ENCODE measurements around the gene LAMC1. TPM values are rescaled to one million over a fixed set of nuclear protein-coding genes. Genes with fewer than 3 reads are reported as not detected.
A peak's percentile ranks its signal among the peaks of the same experiment; 100 is the strongest.

Gene LAMC1
- total and polyA plus RNA-seq, 2 of the 4 experiments (the other 2 are of a cell fraction): 249 to 394 TPM

- no CpG with 5 or more reads among the region's 3 CpGs for WGBS, 2 experiments (ENCODE audit: extremely low coverage in 2 of 2, insufficient read length in 1 of 2)
- Histone ChIP-seq H3K14ac (replicated peaks; ENCODE audit: low read depth, low read length) (0 out of 2 replicates have a peak overlapping the region, but pooled peaks have one; percentile 35), H3K4me2 (ENCODE audit: low read depth, low read length) (no peak overlapping the region), H3K27ac (ENCODE audit: insufficient read depth, low read length) (no peak overlapping the region), H2BK15ac (ENCODE audit: low read depth, low read length) (no peak overlapping the region), H3K4me3 (ENCODE audit: insufficient read depth, low read depth, low read length) (no peak overlapping the region), H3K9ac (ENCODE audit: low read depth, low read length) (no peak overlapping the region), H3K56ac (ENCODE audit: extremely low read depth, insufficient read depth, low read length) (no peak overlapping the region), H3K23ac (ENCODE audit: low read depth, low read length) (no peak overlapping the region), H2AFZ (replicated peaks; ENCODE audit: low read length, poor library complexity) (no peak overlapping the region), H3K18ac (ENCODE audit: low read depth, low read length) (no peak overlapping the region), H3K27me3 (ENCODE audit: control insufficient read depth, insufficient read depth, low read length) (no peaks in the 10 kb centered on the region), H2BK20ac (ENCODE audit: low read depth, low read length) (0 out of 2 replicates have a peak overlapping the region, but pooled peaks have one; percentile 17), H4K91ac (ENCODE audit: insufficient read depth, low read depth, low read length) (no peak overlapping the region), H4K20me1 (ENCODE audit: insufficient read depth, low read length) (peaks cover 6% of the 10 kb centered on the region; the same call in 1 of the 2 replicates), H3K36me3 (ENCODE audit: control insufficient read depth, insufficient read depth, low read length) (no peaks in the 10 kb centered on the region), H3K4me1 (ENCODE audit: control insufficient read depth, insufficient read depth, low read length) (no peaks in the 10 kb centered on the region), H2AK9ac (replicated peaks; ENCODE audit: low read depth, low read length, poor library complexity) (no peak overlapping the region), H2AK5ac (ENCODE audit: low read depth, low read length) (no peak overlapping the region), H4K8ac (ENCODE audit: low read depth in 2 of 2, low read length in 2 of 2) (no peak overlapping the region), H2BK5ac (ENCODE audit: low read depth, low read length, poor library complexity, severe bottlenecking) (no peak overlapping the region), H2BK120ac (ENCODE audit: low read depth, low read length) (no peak overlapping the region), H3K4ac (ENCODE audit: low read depth, low read length) (no peak overlapping the region; the same call in 1 of the 2 replicates), H4K5ac (ENCODE audit: low read depth, low read length) (no peak overlapping the region), H3K9me1 (ENCODE audit: insufficient read depth, low read length) (no peaks in the 10 kb centered on the region), H3K79me1 (ENCODE audit: low read depth in 1 of 2, low read length in 2 of 2) (peaks cover 0 to 4% of the 10 kb centered on the region in 2 experiments; a peak in 2 of 4 replicates), H3K9me3 (ENCODE audit: control insufficient read depth, insufficient read depth, low read length) (no peaks in the 10 kb centered on the region)
- in situ Hi-C loops (cut with MboI; ENCODE audit: low sequenced_read_pairs): no loop called here
- TF ChIP-seq SMC3 (IDR thresholded peaks at IDR 0.05; ENCODE audit: low read depth, low read length) (no peak), USF2 (IDR thresholded peaks at IDR 0.05; ENCODE audit: low read depth, low read length) (no peak), RCOR1 (IDR thresholded peaks at IDR 0.05; ENCODE audit: insufficient replicate concordance, low read length) (no peak), RFX5 (IDR thresholded peaks at IDR 0.05; ENCODE audit: low read depth, low read length) (no peak), FOS (IDR thresholded peaks at IDR 0.05; ENCODE audit: low read depth, low read length) (no peak)
- ATAC-seq (ENCODE audit: low read depth) (no peak), DNase-seq (no peak)
- POLR2A ChIA-PET (ENCODE audit: unreplicated experiment): interaction anchor here (0.5 kb wide), 1 partner anchor 51 kb away, joined by 3 read pairs; no protein-coding TSS in a partner anchor
- CTCF ChIA-PET: interaction anchor here (1.0 kb wide), 1 partner anchor 57 kb away, joined by 3 read pairs; no protein-coding TSS in a partner anchor
- dilution Hi-C loops (cut with HindIII; ENCODE audit: low sequenced_read_pairs, unreplicated experiment): no loop called here
- no TSS peak for BruUV-seq (replicated peaks)
- intact Hi-C loops (cut with micrococcal nuclease): no loop called here
These were observed 4.0 kb upstream of the LAMC1 start for GRCh38 chr1:183019139-183019740.

Measured in IMR-90 (cell line).